Activated naive CD4-positive, alpha-beta T cell treated with anti-CD3 and anti-CD28 coated beads, Interleukin-2, amount 10 ng/mL, durations not matched to agents 7 days and 5 days (primary cell): ENCODE data around the gene RAB40C.
A peak's percentile ranks its signal among the peaks of the same experiment; 100 is the strongest.

ENCODE experiments used
- CTCF ChIA-PET: fragments of 350-600 bp; sonication (Branson Sonifier 250); formaldehyde crosslinking; loops from one replicate; lab custom pipeline; 2021; ENCODE audit warnings: antibody characterized with exemption; lab: Charles Lee
- DNase-seq: peaks from one replicate; pipeline ENCODE4 v3.0.0-alpha.2; 2020
- H3K27ac Mint-ChIP-seq: one replicate; pipeline ENCODE4 v1.8.0; 2021; ENCODE audit warnings: mild to moderate bottlenecking, moderate library complexity, mixed read lengths
- H3K27me3 Mint-ChIP-seq: one replicate; pipeline ENCODE4 v1.8.0; 2021; ENCODE audit warnings: mild to moderate bottlenecking, mixed read lengths
- H3K36me3 Mint-ChIP-seq: one replicate; pipeline ENCODE4 v1.8.0; 2021; ENCODE audit warnings: mixed read lengths
- H3K4me1 Mint-ChIP-seq: one replicate; pipeline ENCODE4 v1.8.0; 2021; ENCODE audit warnings: mixed read lengths
- H3K4me3 Mint-ChIP-seq: one replicate; pipeline ENCODE4 v1.8.0; 2021; ENCODE audit warnings: mild to moderate bottlenecking, moderate library complexity, mixed read lengths
- H3K9me3 Mint-ChIP-seq: one replicate; pipeline ENCODE4 v1.8.0; 2021; ENCODE audit warnings: mixed read lengths

RAB40C gene

DNA sequence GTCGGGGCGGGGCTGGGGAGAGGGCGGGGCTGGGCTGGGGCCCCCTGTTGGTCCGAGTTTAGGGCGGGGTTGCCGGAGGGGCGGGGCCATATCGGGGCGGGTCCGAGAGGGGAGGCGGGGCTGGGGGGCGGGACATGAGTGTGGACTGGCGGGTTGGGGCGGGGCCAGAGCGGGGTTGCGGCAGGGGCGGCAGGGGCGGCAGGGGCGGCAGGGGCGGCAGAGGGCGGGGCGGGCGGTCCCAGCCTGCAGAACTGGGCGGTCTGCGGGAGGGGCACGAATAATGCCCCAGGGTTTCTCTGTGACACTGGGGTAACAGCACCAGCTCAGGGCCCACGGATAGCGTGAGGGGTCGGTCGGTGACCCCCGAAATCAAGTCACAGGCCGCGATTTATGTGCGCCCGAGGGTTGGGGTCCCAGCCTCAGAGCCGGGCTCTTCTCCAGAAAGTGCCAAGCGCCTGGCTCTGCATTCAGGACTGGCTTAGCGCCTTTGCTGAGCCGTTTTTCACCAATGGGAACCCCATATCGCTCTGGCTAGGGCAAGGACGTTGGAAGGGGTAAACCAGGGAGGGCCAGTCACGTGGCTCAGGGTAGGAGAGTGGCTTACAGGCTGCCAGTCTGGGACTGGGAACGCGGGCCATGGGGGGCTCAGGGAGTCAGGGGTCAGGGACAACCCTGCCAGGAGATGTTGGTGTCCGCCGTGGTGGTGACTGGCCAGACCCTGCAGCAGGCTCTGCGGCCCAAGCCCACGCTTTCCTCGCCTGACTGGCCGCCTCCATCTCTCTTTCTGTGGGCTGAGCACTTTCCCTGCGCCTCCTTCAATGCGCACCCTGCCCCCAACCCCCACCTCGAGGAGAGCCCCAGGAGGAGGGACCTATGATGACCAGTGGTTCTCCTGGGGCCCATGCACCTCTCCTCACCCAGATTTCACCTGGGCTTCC is 47.5 kb downstream of the RAB40C start:
- peak; percentile 92 for DNase-seq
- peak overlapping the region; percentile 99 for H3K27ac Mint-ChIP-seq

GRCh38 chr16:638034-638543 is 48.2 kb downstream of the RAB40C start:
- CTCF ChIA-PET, result no interaction called here
- Mint-ChIP-seq H3K4me1 (peaks cover 16% of the 10 kb centered on the region), H3K9me3 (no peaks in the 10 kb centered on the region), H3K36me3 (peaks cover 3% of the 10 kb centered on the region), H3K27me3 (peaks cover 7% of the 10 kb centered on the region), H3K4me3 (peak overlapping the region; percentile 31), H3K27ac (no peak overlapping the region)
- DNase-seq, result no peak

More for the DNA sequence above, 47.5 kb downstream of the RAB40C start:
- Mint-ChIP-seq H3K27me3 (peaks cover 7% of the 10 kb centered on the region), H3K36me3 (peaks cover 3% of the 10 kb centered on the region), H3K4me1 (peaks cover 12% of the 10 kb centered on the region), H3K4me3 (peak overlapping the region; percentile 94), H3K9me3 (no peaks in the 10 kb centered on the region)
- CTCF ChIA-PET, result interaction anchor here (1.1 kb wide), 2 partner anchors 11 to 111 kb away, joined by 3 read pairs; no protein-coding TSS in a partner anchor

GRCh38 chr16:638836-639235 is 49.0 kb downstream of the RAB40C start:
- CTCF ChIA-PET, result no interaction called here
- H3K27me3 Mint-ChIP-seq, result peaks cover 7% of the 10 kb centered on the region
- peaks cover 3% of the 10 kb centered on the region for H3K36me3 Mint-ChIP-seq
- no peak overlapping the region for H3K4me3 Mint-ChIP-seq
- peaks cover 20% of the 10 kb centered on the region for H3K4me1 Mint-ChIP-seq
- DNase-seq, result no peak
- no peak overlapping the region for H3K27ac Mint-ChIP-seq
- no peaks in the 10 kb centered on the region for H3K9me3 Mint-ChIP-seq

GRCh38 chr16:640614-641013 is 50.7 kb downstream of the RAB40C start:
- peaks cover 3% of the 10 kb centered on the region for H3K36me3 Mint-ChIP-seq
- no peak overlapping the region for H3K27ac Mint-ChIP-seq
- peaks cover 7% of the 10 kb centered on the region for H3K27me3 Mint-ChIP-seq
- H3K4me3 Mint-ChIP-seq, result peak overlapping the region; percentile 44
- no peak for DNase-seq
- no peaks in the 10 kb centered on the region for H3K9me3 Mint-ChIP-seq
- CTCF ChIA-PET, result no interaction called here
- peaks cover 16% of the 10 kb centered on the region for H3K4me1 Mint-ChIP-seq

DNA sequence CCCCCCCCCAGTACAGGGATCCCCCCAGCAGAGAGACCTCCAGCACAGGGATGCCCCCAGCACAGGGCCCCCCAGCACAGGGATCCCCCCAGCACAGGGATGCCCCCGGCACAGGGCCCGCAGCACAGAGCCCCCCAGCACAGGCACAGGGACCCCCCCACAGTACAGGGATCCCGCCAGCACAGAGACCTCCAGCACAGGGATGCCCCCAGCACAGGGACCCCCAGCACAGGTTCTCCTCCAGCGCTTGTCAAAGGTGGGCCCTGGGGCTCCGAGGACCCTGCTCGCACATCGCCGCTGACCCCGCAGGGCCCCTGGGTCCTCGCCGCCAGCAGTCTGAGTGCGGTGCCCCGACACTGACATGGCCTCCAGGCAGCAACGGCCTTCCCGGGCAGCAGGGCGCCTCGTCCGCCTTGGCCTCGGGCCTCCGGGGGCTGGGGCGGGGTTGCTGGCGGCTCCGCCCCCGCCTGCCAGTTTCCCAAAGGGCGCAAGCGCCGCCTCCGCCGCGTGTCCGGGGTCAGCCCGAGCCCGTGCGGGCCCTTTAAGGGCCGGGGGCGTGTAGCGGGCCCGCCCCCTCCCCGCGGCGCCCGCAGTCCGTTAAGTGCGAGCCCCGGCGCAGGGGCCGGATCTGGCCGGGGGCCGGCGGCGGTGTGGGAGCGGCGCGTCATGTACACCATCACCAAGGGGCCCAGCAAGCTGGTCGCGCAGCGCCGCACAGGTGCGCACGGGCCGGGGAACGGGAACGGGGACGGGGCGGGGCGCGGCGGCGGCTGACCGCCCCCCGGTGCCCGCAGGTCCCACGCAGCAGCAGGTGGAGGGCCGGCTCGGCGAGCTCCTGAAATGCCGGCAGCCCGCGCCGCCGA is 51.7 kb downstream of the RAB40C start, which contains the start of gene MCRIP2:
Gene MCRIP2 (plus strand): TSS at position 503 of the 863 bp plus-strand sequence. CDS start 164 bp downstream, at position 667.
- no peaks in the 10 kb centered on the region for H3K9me3 Mint-ChIP-seq
- H3K4me1 Mint-ChIP-seq, result peaks cover 15% of the 10 kb centered on the region
- peak within 1 kb of the TSS; percentile 68 for H3K4me3 Mint-ChIP-seq
- peaks cover 2% of the 10 kb centered on the region for H3K36me3 Mint-ChIP-seq
- peaks cover 3% of the 10 kb centered on the region for H3K27me3 Mint-ChIP-seq
- CTCF ChIA-PET, result no interaction called here
- peak; percentile 83 for DNase-seq
- peak within 1 kb of the TSS; percentile 33 for H3K27ac Mint-ChIP-seq

DNA sequence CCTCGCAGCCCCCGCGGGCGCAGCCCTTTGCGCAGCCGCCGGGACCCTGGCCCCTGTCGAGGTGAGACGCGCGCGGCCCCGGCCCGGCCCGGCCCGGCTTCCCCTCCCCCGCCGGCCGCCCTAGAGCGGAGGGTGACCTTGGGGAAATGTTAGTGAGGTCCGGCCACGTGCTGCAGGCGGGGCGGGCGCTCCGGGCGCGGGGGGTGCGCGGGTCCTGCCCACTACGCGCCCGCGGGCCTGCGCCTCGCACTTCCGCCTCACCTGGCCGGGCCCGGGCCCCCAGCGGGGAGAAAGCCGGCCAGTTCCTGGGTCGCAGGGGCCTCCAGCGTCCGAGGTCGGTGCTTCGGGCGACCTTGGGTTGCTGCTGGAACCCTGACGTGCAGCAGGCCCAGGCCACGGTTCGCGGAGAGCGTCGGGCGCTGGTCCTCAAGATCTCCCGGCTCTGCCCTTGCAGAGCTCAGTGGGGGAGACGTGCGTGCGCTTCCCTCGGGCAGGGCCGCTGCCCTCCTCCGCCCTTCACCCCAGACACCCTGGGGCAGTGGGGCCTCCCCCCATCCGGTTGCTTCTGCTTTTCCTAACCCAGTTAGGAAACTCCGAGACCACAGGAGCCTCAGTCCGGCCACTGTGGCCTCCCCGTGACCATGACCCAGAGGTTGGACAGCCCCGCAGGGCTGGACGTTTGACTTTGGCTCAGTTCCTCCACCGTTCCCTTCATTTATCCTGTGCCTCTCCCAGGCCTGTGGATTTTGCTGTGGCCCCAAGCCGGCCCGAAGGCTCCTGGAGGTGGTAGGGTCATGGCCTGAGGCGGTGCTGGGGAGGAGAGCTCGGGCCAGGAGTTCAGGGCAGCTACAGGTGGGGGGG is 52.6 kb downstream of the RAB40C start:
- Mint-ChIP-seq H3K4me1 (peaks cover 12% of the 10 kb centered on the region), H3K4me3 (peak overlapping the region; percentile 68)

DNA sequence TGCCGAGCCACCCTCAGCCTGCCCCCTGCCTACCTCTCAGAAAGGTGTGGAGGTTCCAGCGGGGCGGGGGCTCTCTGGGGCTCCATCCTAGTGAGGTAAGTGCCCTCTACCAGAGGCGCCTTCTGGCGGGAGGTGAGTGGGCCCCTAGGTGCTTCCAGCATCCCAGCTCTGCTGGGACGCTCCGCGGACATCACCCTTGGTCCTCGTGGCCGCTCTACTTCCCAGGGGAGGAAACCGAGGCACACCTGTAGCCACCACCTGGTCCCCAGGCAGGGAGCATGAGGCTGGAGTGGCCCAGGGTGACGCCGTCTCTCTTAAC is 53.1 kb downstream of the RAB40C start:
- no peaks in the 10 kb centered on the region for H3K27me3 Mint-ChIP-seq
- peaks cover 14% of the 10 kb centered on the region for H3K4me1 Mint-ChIP-seq
- H3K27ac Mint-ChIP-seq, result no peak overlapping the region
- no peak for DNase-seq
- peak overlapping the region; percentile 68 for H3K4me3 Mint-ChIP-seq
- H3K9me3 Mint-ChIP-seq, result no peaks in the 10 kb centered on the region
- no peaks in the 10 kb centered on the region for H3K36me3 Mint-ChIP-seq
- CTCF ChIA-PET, result no interaction called here

More for the DNA sequence above, 52.6 kb downstream of the RAB40C start:
- peak overlapping the region; percentile 33 for H3K27ac Mint-ChIP-seq
- no peaks in the 10 kb centered on the region for H3K36me3 Mint-ChIP-seq
- DNase-seq, result peak; percentile 63
- CTCF ChIA-PET, result no interaction called here
- H3K9me3 Mint-ChIP-seq, result no peaks in the 10 kb centered on the region
- no peaks in the 10 kb centered on the region for H3K27me3 Mint-ChIP-seq

GRCh38 chr16:644556-644955 is 54.7 kb downstream of the RAB40C start:
- Mint-ChIP-seq H3K4me1 (peaks cover 19% of the 10 kb centered on the region), H3K9me3 (no peaks in the 10 kb centered on the region), H3K27ac (no peak overlapping the region), H3K27me3 (no peaks in the 10 kb centered on the region), H3K36me3 (no peaks in the 10 kb centered on the region), H3K4me3 (no peak overlapping the region)
- no peak for DNase-seq
- CTCF ChIA-PET, result no interaction called here

DNA sequence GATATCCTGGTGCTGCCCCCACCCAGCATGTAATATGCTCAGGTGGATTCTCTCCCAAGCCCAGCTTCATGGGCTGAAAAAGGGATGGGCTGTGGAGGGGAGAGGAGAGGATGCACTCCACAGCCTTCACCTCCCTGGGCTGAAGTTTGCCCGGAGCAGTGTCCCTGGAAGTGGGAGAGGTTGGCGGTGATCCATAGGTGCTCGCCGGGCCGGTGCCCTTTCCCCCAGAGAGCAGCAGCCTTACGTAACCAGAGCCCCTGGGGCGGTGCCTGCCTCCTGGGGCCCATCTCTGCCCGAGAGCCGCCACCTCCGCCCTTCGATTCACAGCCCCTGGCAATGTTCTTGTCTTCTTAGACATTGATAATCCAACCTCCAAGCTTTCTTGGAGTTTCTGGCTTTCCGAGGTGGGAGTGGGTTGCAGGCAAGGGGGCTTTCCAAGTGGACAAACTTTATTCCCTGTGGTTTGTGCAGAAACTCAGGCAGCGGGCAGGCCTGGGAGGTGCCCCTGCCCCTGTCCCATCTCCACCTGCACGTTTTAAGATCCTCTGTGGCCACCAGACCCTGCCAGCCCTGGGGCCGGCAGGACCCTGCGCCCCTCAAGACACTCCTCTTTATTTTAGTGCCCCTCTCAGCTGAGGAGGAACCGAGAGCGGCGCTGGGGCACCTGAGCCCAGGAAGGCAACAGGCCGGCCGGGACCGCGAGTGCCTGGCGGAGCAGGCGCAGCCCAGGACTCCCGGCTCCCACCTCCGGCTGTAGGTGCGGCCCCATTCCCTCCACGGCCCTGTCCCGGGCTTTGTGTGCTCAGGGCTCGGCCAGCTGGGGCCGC is 56.2 kb downstream of the RAB40C start:
- CTCF ChIA-PET, result no interaction called here
- H3K9me3 Mint-ChIP-seq, result no peaks in the 10 kb centered on the region
- H3K36me3 Mint-ChIP-seq, result no peaks in the 10 kb centered on the region
- no peak overlapping the region for H3K4me3 Mint-ChIP-seq
- no peak overlapping the region for H3K27ac Mint-ChIP-seq
- no peak for DNase-seq
- H3K4me1 Mint-ChIP-seq, result peaks cover 27% of the 10 kb centered on the region
- H3K27me3 Mint-ChIP-seq, result no peaks in the 10 kb centered on the region

- H3K27ac Mint-ChIP-seq, result no peak overlapping the region
- CTCF ChIA-PET, result interaction anchor here (1.6 kb wide), 1 partner anchor 34 kb away, joined by 3 read pairs; the partner anchor contains the start of gene STUB1
- no peak overlapping the region for H3K4me3 Mint-ChIP-seq
- no peak for DNase-seq
- H3K36me3 Mint-ChIP-seq, result no peaks in the 10 kb centered on the region
- peaks cover 29% of the 10 kb centered on the region for H3K4me1 Mint-ChIP-seq
- H3K27me3 Mint-ChIP-seq, result no peaks in the 10 kb centered on the region
- H3K9me3 Mint-ChIP-seq, result no peaks in the 10 kb centered on the region
These were observed 56.9 kb downstream of the RAB40C start for GRCh38 chr16:646679-647172.

GRCh38 chr16:647173-647902 is 57.5 kb downstream of the RAB40C start:
- Mint-ChIP-seq H3K4me3 (no peak overlapping the region), H3K36me3 (no peaks in the 10 kb centered on the region), H3K27me3 (no peaks in the 10 kb centered on the region), H3K9me3 (no peaks in the 10 kb centered on the region), H3K4me1 (peaks cover 29% of the 10 kb centered on the region), H3K27ac (no peak overlapping the region)
- DNase-seq, result no peak
- CTCF ChIA-PET, result interaction anchor here (0.7 to 1.6 kb wide), 3 partner anchors 11 to 152 kb away, joined by 3 read pairs; partner anchors contain the start of genes METTL26 and STUB1
